ENCODE measurements around the gene RPS15. TPM values are rescaled to one million over a fixed set of nuclear protein-coding genes. Genes with fewer than 3 reads are reported as not detected.

Gene RPS15
- total and polyA plus RNA-seq, 2 donors (not counting 3 experiments of a cell fraction or from before 2014, with no cell fraction given) = 1,260 to 3,270 TPM

- Histone ChIP-seq H3K9ac (replicated peaks; ENCODE audit: extremely low read depth, insufficient read depth, low read length) (no peak overlapping the region), H3K4me2 (ENCODE audit: insufficient read depth, low read length) (no peak overlapping the region), H2AFZ (ENCODE audit: low read depth, low read length) (no peak overlapping the region), H3K4me1 (ENCODE audit: control insufficient read depth, extremely low read depth, insufficient read depth, low read length) (no peaks in the 10 kb centered on the region), H3K9me3 (replicated peaks; ENCODE audit: control insufficient read depth, insufficient read depth, low read length) (no peaks in the 10 kb centered on the region), H3K79me2 (ENCODE audit: control insufficient read depth, insufficient read depth, low read length) (peaks cover 30% of the 10 kb centered on the region), H3K9me1 (replicated peaks; ENCODE audit: control insufficient read depth, extremely low read depth, insufficient read depth, low read length) (no peaks in the 10 kb centered on the region), H3K27ac (ENCODE audit: insufficient read depth, low read depth, low read length) (no peak overlapping the region), H4K20me1 (replicated peaks; ENCODE audit: control insufficient read depth, extremely low read depth, insufficient read depth, low read length) (peaks cover 2% of the 10 kb centered on the region), H3K27me3 (ENCODE audit: control insufficient read depth in 2 of 2, insufficient read depth in 2 of 2, low read length in 2 of 2) (no peaks in the 10 kb centered on the region), H3K4me3 (replicated peaks in 1 of 3; ENCODE audit: insufficient read depth in 1 of 3, low read depth in 1 of 3, low read length in 3 of 3) (no peak overlapping the region), H3K36me3 (ENCODE audit: control insufficient read depth in 2 of 2, extremely low read depth in 1 of 2, insufficient read depth in 2 of 2, low read length in 2 of 2) (peaks cover 20 to 65% of the 10 kb centered on the region in 2 experiments)
- CTCF ChIA-PET = no interaction called here
- POLR2A ChIA-PET = no interaction called here
- DNase-seq (ENCODE audit: low read depth, low spot score) (no peak), FAIRE-seq (no peak)
- intact Hi-C loops (cut with micrococcal nuclease) = no loop called here
- no peak for TF ChIP-seq POLR2A (IDR thresholded peaks at IDR 0.05; ENCODE audit: low read depth, low read length)
- BruUV-seq (replicated peaks) = no TSS peak
- dilution Hi-C loops (cut with MboI; ENCODE audit: extremely low pct_ligation_motif_present, low sequenced_read_pairs) = no loop called here
Measured at GRCh38 chr19:1425902-1426301, 12.3 kb upstream of the RPS15 start.

GRCh38 chr19:1426736-1427135, 11.5 kb upstream of the RPS15 start:
- Histone ChIP-seq H2AFZ (ENCODE audit: low read depth, low read length) (no peak overlapping the region), H3K36me3 (ENCODE audit: control insufficient read depth in 2 of 2, extremely low read depth in 1 of 2, insufficient read depth in 2 of 2, low read length in 2 of 2) (peaks cover 20 to 65% of the 10 kb centered on the region in 2 experiments), H3K79me2 (ENCODE audit: control insufficient read depth, insufficient read depth, low read length) (peaks cover 24% of the 10 kb centered on the region), H4K20me1 (replicated peaks; ENCODE audit: control insufficient read depth, extremely low read depth, insufficient read depth, low read length) (peaks cover 2% of the 10 kb centered on the region), H3K4me2 (ENCODE audit: insufficient read depth, low read length) (no peak overlapping the region), H3K9me3 (replicated peaks; ENCODE audit: control insufficient read depth, insufficient read depth, low read length) (no peaks in the 10 kb centered on the region), H3K27me3 (ENCODE audit: control insufficient read depth in 2 of 2, insufficient read depth in 2 of 2, low read length in 2 of 2) (no peaks in the 10 kb centered on the region), H3K9me1 (replicated peaks; ENCODE audit: control insufficient read depth, extremely low read depth, insufficient read depth, low read length) (no peaks in the 10 kb centered on the region), H3K27ac (ENCODE audit: insufficient read depth, low read depth, low read length) (no peak overlapping the region), H3K4me3 (replicated peaks in 1 of 3; ENCODE audit: insufficient read depth in 1 of 3, low read depth in 1 of 3, low read length in 3 of 3) (no peak overlapping the region), H3K9ac (replicated peaks; ENCODE audit: extremely low read depth, insufficient read depth, low read length) (no peak overlapping the region), H3K4me1 (ENCODE audit: control insufficient read depth, extremely low read depth, insufficient read depth, low read length) (no peaks in the 10 kb centered on the region)
- TF ChIP-seq GATA2 (IDR thresholded peaks at IDR 0.05; ENCODE audit: insufficient read depth, insufficient read length, low read depth, low read length) (no peak), CTCF (IDR thresholded peaks at IDR 0.05; ENCODE audit: extremely low read depth in 1 of 2, insufficient read depth in 1 of 2, low read depth in 1 of 2, low read length in 2 of 2) (no peak), FOS (IDR thresholded peaks at IDR 0.05; ENCODE audit: borderline replicate concordance, insufficient read depth, low read length) (no peak), POLR2AphosphoS5 (IDR thresholded peaks at IDR 0.05; ENCODE audit: insufficient read depth, low read depth, low read length) (no peak), POLR2A (IDR thresholded peaks at IDR 0.05; ENCODE audit: low read depth, low read length) (no peak), JUN (IDR thresholded peaks at IDR 0.05; ENCODE audit: borderline replicate concordance, insufficient read depth, insufficient read length, low read depth) (no peak), MYC (IDR thresholded peaks at IDR 0.05; ENCODE audit: low read depth, low read length) (no peak), MAX (IDR thresholded peaks at IDR 0.05; ENCODE audit: insufficient read depth, insufficient read length) (no peak), EZH2 (IDR thresholded peaks at IDR 0.05; ENCODE audit: borderline replicate concordance, low read depth, low read length, severe bottlenecking) (no peak)
- dilution Hi-C loops (cut with MboI; ENCODE audit: extremely low pct_ligation_motif_present, low sequenced_read_pairs) (no loop called here), intact Hi-C loops (cut with micrococcal nuclease) (no loop called here)
- DNase-seq (ENCODE audit: low read depth, low spot score) (no peak), FAIRE-seq (no peak)
- ChIA-PET POLR2A (no interaction called here), CTCF (no interaction called here)
- no TSS peak for BruUV-seq (replicated peaks)
